WTC11 (cell line): ENCODE results near the gene ZNF598. TPM values are rescaled to one million over a fixed set of nuclear protein-coding genes. Genes with fewer than 3 reads are reported as not detected.

Experiments
- ATAC-seq: fragments of 200-7000 bp; cut with Tn5 transposase; 2 replicates; pipeline ENCODE4 v1.10.0; 2021; ENCODE audit warnings: mild to moderate bottlenecking, moderate library complexity
- CTCF ChIA-PET: fragments of 300-600 bp; sonication (Branson Sonifier 250); formaldehyde crosslinking; loops from one replicate; lab custom pipeline; 2021; ENCODE audit warnings: antibody characterized with exemption; lab: Charles Lee
- POLR2A ChIA-PET: fragments of 350-600 bp; sonication (Branson Sonifier 250); formaldehyde crosslinking; loops from one replicate; lab custom pipeline; 2021; ENCODE audit warnings: antibody characterized with exemption; lab: Charles Lee
- DNase-seq: peaks from one replicate; pipeline ENCODE4 v3.0.0; 2021; ENCODE audit warnings: low spot score
- H3K27ac Mint-ChIP-seq: 2 replicates; pipeline ENCODE4 v1.8.0; 2021; ENCODE audit warnings: mixed read lengths
- H3K27me3 Mint-ChIP-seq: 2 replicates; pipeline ENCODE4 v1.8.0; 2021; ENCODE audit warnings: low read depth, mild to moderate bottlenecking, moderate library complexity, mixed read lengths
- H3K36me3 Mint-ChIP-seq: 2 replicates; pipeline ENCODE4 v1.8.0; 2021; ENCODE audit warnings: mixed read lengths
- H3K4me1 Mint-ChIP-seq: 2 replicates; pipeline ENCODE4 v1.8.0; 2022; ENCODE audit warnings: mixed read lengths
- H3K4me3 Mint-ChIP-seq: 2 replicates; pipeline ENCODE4 v1.8.0; 2021; ENCODE audit warnings: mild to moderate bottlenecking, moderate library complexity, mixed read lengths
- H3K9me3 Mint-ChIP-seq: 2 replicates; pipeline ENCODE4 v1.8.0; 2021; ENCODE audit warnings: mixed read lengths
- FOXK1 ChIP-seq: sonication (generic); formaldehyde crosslinking; IDR thresholded peaks from 2 replicates; pipeline ENCODE4 v1.8.0; 2022; ENCODE audit warnings: mild to moderate bottlenecking, moderate library complexity, missing genetic modification reagents
- NFATC4 ChIP-seq: fragments of 250-450 bp; sonication (Bioruptor Pico); IDR thresholded peaks from 2 replicates; pipeline ENCODE4 v1.9.0; 2021; ENCODE audit warnings: mild to moderate bottlenecking
- NFE2L1 ChIP-seq: sonication (generic); formaldehyde crosslinking; IDR thresholded peaks from 2 replicates; pipeline ENCODE4 v1.8.1; 2023; ENCODE audit warnings: missing genetic modification reagents
- NR2C2 ChIP-seq: sonication (generic); formaldehyde crosslinking; IDR thresholded peaks from 2 replicates; pipeline ENCODE4 v1.8.0; 2022; ENCODE audit warnings: mild to moderate bottlenecking, missing genetic modification reagents
- NR3C1 ChIP-seq: sonication (generic); formaldehyde crosslinking; conservative IDR thresholded peaks from 2 replicates; pipeline ENCODE4 v1.8.1; 2023; ENCODE audit warnings: low read depth, mild to moderate bottlenecking, missing genetic modification reagents
- PRRX2 ChIP-seq: fragments of 250-450 bp; sonication (Bioruptor Pico); IDR thresholded peaks from 2 replicates; pipeline ENCODE4 v1.8.0; 2021; ENCODE audit warnings: mild to moderate bottlenecking
- RELA ChIP-seq: sonication (generic); formaldehyde crosslinking; IDR thresholded peaks from 2 replicates; pipeline ENCODE4 v1.8.1; 2022; ENCODE audit warnings: missing genetic modification reagents, mild to moderate bottlenecking, borderline replicate concordance
- RORB ChIP-seq: fragments of 250-450 bp; sonication (Bioruptor Pico); IDR thresholded peaks from 2 replicates; pipeline ENCODE4 v1.9.0; 2021; ENCODE audit warnings: mild to moderate bottlenecking
- SMAD4 ChIP-seq: sonication (generic); formaldehyde crosslinking; IDR thresholded peaks from 2 replicates; pipeline ENCODE4 v1.8.0; 2022; ENCODE audit warnings: mild to moderate bottlenecking, missing genetic modification reagents
- SOX15 ChIP-seq: fragments of 250-450 bp; sonication (Bioruptor Pico); IDR thresholded peaks from 2 replicates; pipeline ENCODE4 v1.9.0; 2021; ENCODE audit warnings: mild to moderate bottlenecking
- TCF7 ChIP-seq: sonication (generic); formaldehyde crosslinking; IDR thresholded peaks from 2 replicates; pipeline ENCODE4 v1.8.0; 2022; ENCODE audit warnings: mild to moderate bottlenecking, low read depth, missing genetic modification reagents, moderate library complexity
- ZBTB21 ChIP-seq: sonication (generic); formaldehyde crosslinking; IDR thresholded peaks from 2 replicates; pipeline ENCODE4 v1.8.1; 2023; ENCODE audit warnings: mild to moderate bottlenecking, missing genetic modification reagents, borderline replicate concordance
- ZNF232 ChIP-seq: sonication (generic); formaldehyde crosslinking; IDR thresholded peaks from 2 replicates; pipeline ENCODE4 v1.8.0; 2022; ENCODE audit warnings: mild to moderate bottlenecking, missing genetic modification reagents
- total RNA-seq: library from RNA; stranded (reverse); gene quantifications from 3 replicates; pipeline ENCODE4 v1.2.3, GENCODE V29; 2021
- TF ChIP-seq, protein P1 (sequence below): sonication (generic); formaldehyde crosslinking; IDR thresholded peaks from 2 replicates; pipeline ENCODE4 v1.8.1; 2023; ENCODE audit warnings: mild to moderate bottlenecking, missing genetic modification reagents, moderate library complexity
- TF ChIP-seq, protein P2 (sequence below): sonication (generic); formaldehyde crosslinking; IDR thresholded peaks from 2 replicates; pipeline ENCODE4 v1.8.0; 2023; ENCODE audit warnings: mild to moderate bottlenecking, missing genetic modification reagents
- TF ChIP-seq, protein P3 (sequence below): sonication (generic); formaldehyde crosslinking; IDR thresholded peaks from 2 replicates; pipeline ENCODE4 v1.8.0; 2023; ENCODE audit warnings: missing genetic modification reagents
- TF ChIP-seq, protein P4 (sequence below): sonication (generic); formaldehyde crosslinking; IDR thresholded peaks from 2 replicates; pipeline ENCODE4 v1.8.1; 2023; ENCODE audit warnings: mild to moderate bottlenecking, missing genetic modification reagents, borderline replicate concordance
- TF ChIP-seq, protein P5 (sequence below): sonication (generic); formaldehyde crosslinking; IDR thresholded peaks from 2 replicates; pipeline ENCODE4 v1.8.1; 2023; ENCODE audit warnings: mild to moderate bottlenecking, missing genetic modification reagents, moderate library complexity
- TF ChIP-seq, protein P6 (sequence below): sonication (generic); formaldehyde crosslinking; IDR thresholded peaks from 2 replicates; pipeline ENCODE4 v1.8.0; 2022; ENCODE audit warnings: mild to moderate bottlenecking, missing genetic modification reagents

The ZNF598 gene
- total RNA-seq, 1 experiment from 2014 or later = 66.4 TPM

DNA sequence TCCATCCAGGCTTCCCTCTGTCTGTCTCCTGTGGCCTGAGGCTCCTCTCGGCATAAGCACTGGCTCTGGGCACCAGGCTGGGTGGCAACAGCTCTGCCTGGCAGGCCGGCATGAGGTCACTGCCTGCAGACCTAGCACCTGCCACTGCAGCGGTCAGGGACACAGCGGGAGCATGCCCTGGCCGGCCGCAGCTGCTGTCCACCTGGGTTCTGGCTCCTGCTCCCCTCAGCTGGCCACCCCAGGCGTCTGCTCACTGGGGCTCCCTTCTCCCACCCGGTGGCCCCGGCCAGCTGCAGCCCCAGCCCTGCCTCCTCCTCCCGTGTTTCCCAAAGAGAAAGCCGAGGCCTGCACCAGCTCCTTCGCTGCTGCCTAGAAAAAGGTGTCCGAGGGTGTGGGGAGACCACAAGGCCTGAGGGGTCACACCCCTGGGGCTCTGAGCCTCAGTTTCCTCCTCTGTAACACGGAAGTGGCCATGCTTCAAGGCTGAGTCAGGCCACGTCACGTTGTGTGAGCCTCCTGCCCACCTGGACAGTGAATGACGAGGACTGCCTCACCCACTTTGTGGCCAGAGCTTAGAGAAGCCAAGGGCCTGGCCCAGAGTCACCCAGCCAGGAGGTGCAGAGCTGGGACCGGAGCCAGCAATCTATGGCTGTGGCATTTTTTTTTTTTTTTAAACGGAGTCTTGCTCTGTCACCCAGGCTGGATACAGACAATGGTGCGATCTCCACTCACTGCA is 31.3 kb upstream of the ZNF598 start (continued):
- TF ChIP-seq, protein P1, sequence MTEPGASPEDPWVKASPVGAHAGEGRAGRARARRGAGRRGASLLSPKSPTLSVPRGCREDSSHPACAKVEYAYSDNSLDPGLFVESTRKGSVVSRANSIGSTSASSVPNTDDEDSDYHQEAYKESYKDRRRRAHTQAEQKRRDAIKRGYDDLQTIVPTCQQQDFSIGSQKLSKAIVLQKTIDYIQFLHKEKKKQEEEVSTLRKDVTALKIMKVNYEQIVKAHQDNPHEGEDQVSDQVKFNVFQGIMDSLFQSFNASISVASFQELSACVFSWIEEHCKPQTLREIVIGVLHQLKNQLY (CRISPR knock-in tag) = no peak
- TF ChIP-seq NR2C2 = no peak

DNA sequence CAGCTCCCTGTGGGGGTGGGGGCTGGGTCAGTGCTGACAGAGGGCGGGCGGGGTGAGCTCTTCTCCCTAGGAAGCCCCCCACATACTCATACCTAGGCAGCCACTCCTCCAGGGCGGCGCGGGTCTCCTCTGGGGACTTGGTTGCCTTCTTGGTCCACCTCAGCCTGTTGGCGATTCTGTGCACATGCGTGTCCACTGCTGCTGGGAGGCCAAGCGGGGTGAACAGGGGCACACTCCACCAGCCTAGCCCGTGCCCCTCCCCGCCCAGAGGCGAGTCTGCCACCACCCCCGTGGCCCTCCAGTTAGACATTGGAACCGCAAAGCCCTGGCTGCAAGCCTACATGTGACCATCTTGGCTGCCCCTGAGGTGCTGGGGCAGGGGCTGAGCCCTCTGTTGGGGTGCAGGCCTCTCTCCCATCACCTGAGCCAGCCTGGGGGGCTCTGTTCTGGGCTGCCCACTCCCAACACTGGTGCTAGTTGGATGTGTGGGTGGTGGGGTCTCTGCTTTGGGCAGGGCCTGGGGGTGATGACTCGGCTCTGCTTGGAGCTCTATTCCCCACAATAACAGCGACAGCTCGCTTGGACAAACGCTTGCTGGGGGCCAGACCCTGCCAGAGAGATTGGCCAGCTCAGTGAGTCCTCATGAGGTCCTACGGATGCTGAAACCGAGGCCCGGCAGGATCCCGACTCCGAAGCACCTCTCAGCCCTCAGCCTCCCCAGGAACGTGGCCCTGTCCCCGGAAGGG is 30.6 kb upstream of the ZNF598 start:
- H3K4me3 Mint-ChIP-seq = no peak overlapping the region
- H3K9me3 Mint-ChIP-seq = no peaks in the 10 kb centered on the region
- ATAC-seq (no peak), DNase-seq (no peak)
- no peaks in the 10 kb centered on the region for H3K4me1 Mint-ChIP-seq
- ChIA-PET CTCF (interaction anchor here (0.6 to 3.0 kb wide), 7 partner anchors 16 to 201 kb away, joined by 3 to 11 read pairs (median 3); no protein-coding TSS in a partner anchor), POLR2A (no interaction called here)
- no peaks in the 10 kb centered on the region; the same call in 1 of the 2 replicates for H3K36me3 Mint-ChIP-seq
- H3K27ac Mint-ChIP-seq = no peak overlapping the region
- no peaks in the 10 kb centered on the region for H3K27me3 Mint-ChIP-seq
- TF ChIP-seq SMAD4 (CRISPR knock-in tag) (no peak), TCF7 (CRISPR knock-in tag) (no peak), NFE2L1 (CRISPR knock-in tag) (no peak)

DNA sequence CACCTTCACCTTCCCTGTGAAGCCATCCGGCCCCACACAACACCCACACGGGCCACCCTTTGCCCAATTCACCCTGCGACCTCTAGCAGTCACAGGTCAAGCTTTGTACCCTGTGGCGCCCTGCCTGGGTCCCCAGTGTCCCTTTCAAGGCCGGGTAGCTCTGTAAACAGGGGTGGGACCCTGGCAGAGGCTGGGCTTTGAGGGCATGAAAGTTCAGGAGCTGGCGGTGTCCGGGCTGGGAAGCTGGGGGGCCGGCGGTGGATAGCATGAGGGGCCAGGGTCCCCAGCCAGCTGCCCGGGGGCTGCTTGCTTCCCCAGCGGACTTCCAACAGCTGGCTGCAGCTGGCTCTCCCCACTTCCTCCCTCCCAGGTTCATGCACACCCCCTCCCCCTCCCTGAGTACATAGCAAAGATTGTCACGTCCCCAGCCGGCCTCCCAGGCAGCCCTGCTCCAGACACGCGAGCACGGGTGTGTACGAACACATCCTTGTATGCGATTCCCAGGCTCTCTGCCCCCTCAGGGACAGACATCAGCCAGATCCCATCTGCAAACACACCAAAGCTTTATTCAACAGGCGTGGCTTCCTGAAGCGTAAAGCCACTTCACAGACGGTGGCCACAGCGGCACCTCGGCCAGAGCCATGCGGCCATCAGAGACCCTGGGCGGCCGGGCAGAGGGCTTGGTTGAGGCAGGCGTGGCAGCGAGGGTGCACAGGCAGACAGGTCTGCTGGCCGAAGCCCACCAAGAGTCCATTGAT is 29.8 kb upstream of the ZNF598 start:
- ChIA-PET CTCF (interaction anchor here (0.6 to 3.0 kb wide), 4 partner anchors 16 to 200 kb away, joined by 3 to 11 read pairs (median 4); no protein-coding TSS in a partner anchor), POLR2A (no interaction called here)
- Mint-ChIP-seq H3K9me3 (no peaks in the 10 kb centered on the region), H3K36me3 (no peaks in the 10 kb centered on the region; the same call in 1 of the 2 replicates), H3K27me3 (no peaks in the 10 kb centered on the region), H3K27ac (peak overlapping the region; percentile 49), H3K4me3 (no peak overlapping the region), H3K4me1 (no peaks in the 10 kb centered on the region)
- DNase-seq (no peak), ATAC-seq (no peak)
- TF ChIP-seq NFATC4 = no peak
- no peak for TF ChIP-seq ZBTB21
- no peak for TF ChIP-seq RORB (CRISPR knock-in tag)
- TF ChIP-seq, protein P2, sequence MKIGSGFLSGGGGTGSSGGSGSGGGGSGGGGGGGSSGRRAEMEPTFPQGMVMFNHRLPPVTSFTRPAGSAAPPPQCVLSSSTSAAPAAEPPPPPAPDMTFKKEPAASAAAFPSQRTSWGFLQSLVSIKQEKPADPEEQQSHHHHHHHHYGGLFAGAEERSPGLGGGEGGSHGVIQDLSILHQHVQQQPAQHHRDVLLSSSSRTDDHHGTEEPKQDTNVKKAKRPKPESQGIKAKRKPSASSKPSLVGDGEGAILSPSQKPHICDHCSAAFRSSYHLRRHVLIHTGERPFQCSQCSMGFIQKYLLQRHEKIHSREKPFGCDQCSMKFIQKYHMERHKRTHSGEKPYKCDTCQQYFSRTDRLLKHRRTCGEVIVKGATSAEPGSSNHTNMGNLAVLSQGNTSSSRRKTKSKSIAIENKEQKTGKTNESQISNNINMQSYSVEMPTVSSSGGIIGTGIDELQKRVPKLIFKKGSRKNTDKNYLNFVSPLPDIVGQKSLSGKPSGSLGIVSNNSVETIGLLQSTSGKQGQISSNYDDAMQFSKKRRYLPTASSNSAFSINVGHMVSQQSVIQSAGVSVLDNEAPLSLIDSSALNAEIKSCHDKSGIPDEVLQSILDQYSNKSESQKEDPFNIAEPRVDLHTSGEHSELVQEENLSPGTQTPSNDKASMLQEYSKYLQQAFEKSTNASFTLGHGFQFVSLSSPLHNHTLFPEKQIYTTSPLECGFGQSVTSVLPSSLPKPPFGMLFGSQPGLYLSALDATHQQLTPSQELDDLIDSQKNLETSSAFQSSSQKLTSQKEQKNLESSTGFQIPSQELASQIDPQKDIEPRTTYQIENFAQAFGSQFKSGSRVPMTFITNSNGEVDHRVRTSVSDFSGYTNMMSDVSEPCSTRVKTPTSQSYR (CRISPR knock-in tag) = no peak
- TF ChIP-seq NFE2L1 (CRISPR knock-in tag) = no peak
- TF ChIP-seq SOX15 (CRISPR knock-in tag) = no peak
- TF ChIP-seq FOXK1 (CRISPR knock-in tag) = no peak
- TF ChIP-seq ZNF232 = no peak
- no peak for TF ChIP-seq PRRX2 (CRISPR knock-in tag)
- TF ChIP-seq, protein P3, sequence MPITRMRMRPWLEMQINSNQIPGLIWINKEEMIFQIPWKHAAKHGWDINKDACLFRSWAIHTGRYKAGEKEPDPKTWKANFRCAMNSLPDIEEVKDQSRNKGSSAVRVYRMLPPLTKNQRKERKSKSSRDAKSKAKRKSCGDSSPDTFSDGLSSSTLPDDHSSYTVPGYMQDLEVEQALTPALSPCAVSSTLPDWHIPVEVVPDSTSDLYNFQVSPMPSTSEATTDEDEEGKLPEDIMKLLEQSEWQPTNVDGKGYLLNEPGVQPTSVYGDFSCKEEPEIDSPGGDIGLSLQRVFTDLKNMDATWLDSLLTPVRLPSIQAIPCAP = no peak
- TF ChIP-seq NR3C1 (CRISPR knock-in tag) = no peak
- TF ChIP-seq, protein P4, sequence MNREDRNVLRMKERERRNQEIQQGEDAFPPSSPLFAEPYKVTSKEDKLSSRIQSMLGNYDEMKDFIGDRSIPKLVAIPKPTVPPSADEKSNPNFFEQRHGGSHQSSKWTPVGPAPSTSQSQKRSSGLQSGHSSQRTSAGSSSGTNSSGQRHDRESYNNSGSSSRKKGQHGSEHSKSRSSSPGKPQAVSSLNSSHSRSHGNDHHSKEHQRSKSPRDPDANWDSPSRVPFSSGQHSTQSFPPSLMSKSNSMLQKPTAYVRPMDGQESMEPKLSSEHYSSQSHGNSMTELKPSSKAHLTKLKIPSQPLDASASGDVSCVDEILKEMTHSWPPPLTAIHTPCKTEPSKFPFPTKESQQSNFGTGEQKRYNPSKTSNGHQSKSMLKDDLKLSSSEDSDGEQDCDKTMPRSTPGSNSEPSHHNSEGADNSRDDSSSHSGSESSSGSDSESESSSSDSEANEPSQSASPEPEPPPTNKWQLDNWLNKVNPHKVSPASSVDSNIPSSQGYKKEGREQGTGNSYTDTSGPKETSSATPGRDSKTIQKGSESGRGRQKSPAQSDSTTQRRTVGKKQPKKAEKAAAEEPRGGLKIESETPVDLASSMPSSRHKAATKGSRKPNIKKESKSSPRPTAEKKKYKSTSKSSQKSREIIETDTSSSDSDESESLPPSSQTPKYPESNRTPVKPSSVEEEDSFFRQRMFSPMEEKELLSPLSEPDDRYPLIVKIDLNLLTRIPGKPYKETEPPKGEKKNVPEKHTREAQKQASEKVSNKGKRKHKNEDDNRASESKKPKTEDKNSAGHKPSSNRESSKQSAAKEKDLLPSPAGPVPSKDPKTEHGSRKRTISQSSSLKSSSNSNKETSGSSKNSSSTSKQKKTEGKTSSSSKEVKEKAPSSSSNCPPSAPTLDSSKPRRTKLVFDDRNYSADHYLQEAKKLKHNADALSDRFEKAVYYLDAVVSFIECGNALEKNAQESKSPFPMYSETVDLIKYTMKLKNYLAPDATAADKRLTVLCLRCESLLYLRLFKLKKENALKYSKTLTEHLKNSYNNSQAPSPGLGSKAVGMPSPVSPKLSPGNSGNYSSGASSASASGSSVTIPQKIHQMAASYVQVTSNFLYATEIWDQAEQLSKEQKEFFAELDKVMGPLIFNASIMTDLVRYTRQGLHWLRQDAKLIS (CRISPR knock-in tag) = no peak
- TF ChIP-seq TCF7 (CRISPR knock-in tag) = no peak
- TF ChIP-seq, protein P5, sequence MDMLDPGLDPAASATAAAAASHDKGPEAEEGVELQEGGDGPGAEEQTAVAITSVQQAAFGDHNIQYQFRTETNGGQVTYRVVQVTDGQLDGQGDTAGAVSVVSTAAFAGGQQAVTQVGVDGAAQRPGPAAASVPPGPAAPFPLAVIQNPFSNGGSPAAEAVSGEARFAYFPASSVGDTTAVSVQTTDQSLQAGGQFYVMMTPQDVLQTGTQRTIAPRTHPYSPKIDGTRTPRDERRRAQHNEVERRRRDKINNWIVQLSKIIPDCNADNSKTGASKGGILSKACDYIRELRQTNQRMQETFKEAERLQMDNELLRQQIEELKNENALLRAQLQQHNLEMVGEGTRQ = no peak
- TF ChIP-seq, protein P6, sequence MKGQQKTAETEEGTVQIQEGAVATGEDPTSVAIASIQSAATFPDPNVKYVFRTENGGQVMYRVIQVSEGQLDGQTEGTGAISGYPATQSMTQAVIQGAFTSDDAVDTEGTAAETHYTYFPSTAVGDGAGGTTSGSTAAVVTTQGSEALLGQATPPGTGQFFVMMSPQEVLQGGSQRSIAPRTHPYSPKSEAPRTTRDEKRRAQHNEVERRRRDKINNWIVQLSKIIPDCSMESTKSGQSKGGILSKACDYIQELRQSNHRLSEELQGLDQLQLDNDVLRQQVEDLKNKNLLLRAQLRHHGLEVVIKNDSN (CRISPR knock-in tag) = no peak
- no peak for TF ChIP-seq RELA (CRISPR knock-in tag)
